HEK293T (cell line): ENCODE measurements around the gene NCMAP.

Experiments used
- CTCF ChIA-PET: fragments of 350-600 bp; formaldehyde crosslinking; extraction: SDS; loops from one replicate; lab custom pipeline; 2021; ENCODE audit warnings: antibody characterized with exemption, inconsistent platforms; lab: Yijun Ruan, JAX
- POLR2A ChIA-PET: fragments of 350-600 bp; formaldehyde crosslinking; extraction: SDS; loops from one replicate; lab custom pipeline; 2020; ENCODE audit warnings: antibody characterized with exemption, inconsistent platforms; lab: Yijun Ruan, JAX
- DNase-seq: peaks from one replicate; pipeline ENCODE4 v3.0.0; 2012; ENCODE audit warnings: mixed read lengths; ENCODE audit errors: extremely low spot score
- ARNT ChIP-seq: fragments of 450-650 bp; IDR thresholded peaks from 2 replicates; pipeline ENCODE4 v1.6.1; 2017; ENCODE audit warnings: mild to moderate bottlenecking
- BHLHE40 ChIP-seq: fragments of 450-650 bp; IDR thresholded peaks from 2 replicates; pipeline ENCODE4 v1.6.1; 2016; ENCODE audit warnings: mild to moderate bottlenecking, moderate library complexity, borderline replicate concordance
- CTBP1 ChIP-seq: fragments of 450-650 bp; IDR thresholded peaks from 2 replicates; pipeline ENCODE4 v1.6.1; 2016; ENCODE audit warnings: borderline replicate concordance
- ELF4 ChIP-seq: fragments of 450-650 bp; IDR thresholded peaks from 2 replicates; pipeline ENCODE4 v1.6.1; 2017; ENCODE audit warnings: antibody characterized with exemption
- FOXA1 ChIP-seq: fragments of 450-650 bp; IDR thresholded peaks from 2 replicates; pipeline ENCODE4 v1.6.1; 2016; ENCODE audit warnings: mild to moderate bottlenecking
- FOXK2 ChIP-seq: fragments of 450-650 bp; IDR thresholded peaks from 2 replicates; pipeline ENCODE4 v1.6.1; 2016; ENCODE audit warnings: mild to moderate bottlenecking
- FOXM1 ChIP-seq: fragments of 450-650 bp; IDR thresholded peaks from 2 replicates; pipeline ENCODE4 v1.6.1; 2017; ENCODE audit warnings: mild to moderate bottlenecking, borderline replicate concordance
- HDGF ChIP-seq: fragments of 450-650 bp; IDR thresholded peaks from 2 replicates; pipeline ENCODE4 v1.6.1; 2017; ENCODE audit warnings: antibody characterized with exemption, borderline replicate concordance
- L3MBTL2 ChIP-seq: fragments of 450-650 bp; conservative IDR thresholded peaks from 2 replicates; pipeline ENCODE4 v1.6.1; 2016; ENCODE audit warnings: mild to moderate bottlenecking
- LEF1 ChIP-seq: fragments of 450-650 bp; IDR thresholded peaks from 2 replicates; pipeline ENCODE4 v1.6.1; 2017; ENCODE audit warnings: mild to moderate bottlenecking, borderline replicate concordance
- NFRKB ChIP-seq: fragments of 450-650 bp; IDR thresholded peaks from 2 replicates; pipeline ENCODE4 v1.6.1; 2016; ENCODE audit warnings: mild to moderate bottlenecking, moderate library complexity
- SP1 ChIP-seq: fragments of 450-650 bp; IDR thresholded peaks from 2 replicates; pipeline ENCODE4 v1.6.1; 2017
- SUZ12 ChIP-seq: fragments of 450-650 bp; IDR thresholded peaks from 2 replicates; pipeline ENCODE4 v1.6.1; 2016; ENCODE audit warnings: mild to moderate bottlenecking
- TARDBP ChIP-seq: fragments of 450-650 bp; IDR thresholded peaks from 2 replicates; pipeline ENCODE4 v1.6.1; 2016
- ZNF384 ChIP-seq: fragments of 450-650 bp; IDR thresholded peaks from 2 replicates; pipeline ENCODE4 v1.6.1; 2016
- TF ChIP-seq, protein P1 (sequence below): fragments of 450-650 bp; IDR thresholded peaks from 2 replicates; pipeline ENCODE4 v1.6.1; 2016

NCMAP gene

DNA sequence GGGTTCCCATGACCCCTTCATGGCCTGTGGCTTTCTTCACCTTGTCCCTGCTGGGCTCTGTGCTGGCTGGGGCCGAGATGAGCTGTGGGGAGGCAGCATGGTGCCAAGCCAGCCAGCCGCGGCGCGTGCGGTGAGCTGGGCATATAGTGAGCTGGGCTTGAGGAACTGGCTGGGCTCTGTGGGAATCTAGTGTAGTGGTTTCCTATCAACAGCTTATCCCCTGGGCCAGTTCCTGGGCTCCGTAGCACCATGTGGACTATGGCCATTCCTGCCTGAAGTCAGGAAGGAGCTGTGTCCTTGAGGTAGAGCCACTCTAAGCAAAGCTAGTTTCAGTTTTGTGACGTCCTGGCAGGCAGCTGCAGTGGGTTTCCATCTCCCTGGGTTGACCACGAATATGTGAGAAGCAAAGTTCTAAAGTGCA lies 1.8 kb downstream of the NCMAP start:
- POLR2A ChIA-PET: interaction anchor here (0.8 kb wide), 1 partner anchor 55 kb away, joined by 3 read pairs; the partner anchor contains the start of gene RCAN3
- TF ChIP-seq HDGF: no peak
- TF ChIP-seq ELF4: no peak
- no peak for TF ChIP-seq SUZ12
- no peak for TF ChIP-seq CTBP1
- TF ChIP-seq FOXA1: no peak
- TF ChIP-seq, protein P1, sequence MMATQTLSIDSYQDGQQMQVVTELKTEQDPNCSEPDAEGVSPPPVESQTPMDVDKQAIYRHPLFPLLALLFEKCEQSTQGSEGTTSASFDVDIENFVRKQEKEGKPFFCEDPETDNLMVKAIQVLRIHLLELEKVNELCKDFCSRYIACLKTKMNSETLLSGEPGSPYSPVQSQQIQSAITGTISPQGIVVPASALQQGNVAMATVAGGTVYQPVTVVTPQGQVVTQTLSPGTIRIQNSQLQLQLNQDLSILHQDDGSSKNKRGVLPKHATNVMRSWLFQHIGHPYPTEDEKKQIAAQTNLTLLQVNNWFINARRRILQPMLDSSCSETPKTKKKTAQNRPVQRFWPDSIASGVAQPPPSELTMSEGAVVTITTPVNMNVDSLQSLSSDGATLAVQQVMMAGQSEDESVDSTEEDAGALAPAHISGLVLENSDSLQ: no peak
- no peak for TF ChIP-seq L3MBTL2
- TF ChIP-seq FOXM1: no peak
- no peak for TF ChIP-seq LEF1
- TF ChIP-seq ARNT: no peak
- TF ChIP-seq NFRKB: no peak
- no peak for TF ChIP-seq SP1
- TF ChIP-seq TARDBP: no peak
- TF ChIP-seq FOXK2: no peak
- TF ChIP-seq ZNF384: no peak
- no peak for TF ChIP-seq BHLHE40

DNA sequence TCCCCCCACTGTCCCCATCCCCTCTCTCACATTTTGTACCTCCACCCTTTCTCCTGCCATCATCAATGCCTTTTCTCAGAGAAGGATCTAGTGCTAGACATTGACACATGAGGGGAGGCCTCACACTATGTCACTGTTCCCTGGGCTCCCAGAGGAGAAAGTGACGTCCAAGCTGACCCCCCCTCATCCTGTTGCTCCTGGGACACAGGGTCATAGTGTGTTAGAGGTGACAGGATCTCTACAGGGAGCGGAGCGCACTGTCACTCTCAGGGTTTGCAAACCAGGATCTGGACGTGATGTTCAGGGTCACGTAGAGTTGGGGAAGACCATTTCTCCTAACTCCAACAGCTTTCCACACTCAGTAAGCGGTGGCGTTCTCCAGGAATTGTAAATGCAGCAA lies 2.6 kb downstream of the NCMAP start:
- no peak for DNase-seq
- POLR2A ChIA-PET: interaction anchor here (0.8 kb wide), 1 partner anchor 56 kb away, joined by 3 read pairs; the partner anchor contains the start of gene RCAN3
- CTCF ChIA-PET: interaction anchor here (0.8 kb wide), 1 partner anchor 29 kb away, joined by 3 read pairs; no protein-coding TSS in a partner anchor

More for the DNA sequence above, 1.8 kb downstream of the NCMAP start:
- CTCF ChIA-PET: interaction anchor here (0.8 kb wide), 1 partner anchor 30 kb away, joined by 3 read pairs; no protein-coding TSS in a partner anchor
- DNase-seq: no peak

DNA sequence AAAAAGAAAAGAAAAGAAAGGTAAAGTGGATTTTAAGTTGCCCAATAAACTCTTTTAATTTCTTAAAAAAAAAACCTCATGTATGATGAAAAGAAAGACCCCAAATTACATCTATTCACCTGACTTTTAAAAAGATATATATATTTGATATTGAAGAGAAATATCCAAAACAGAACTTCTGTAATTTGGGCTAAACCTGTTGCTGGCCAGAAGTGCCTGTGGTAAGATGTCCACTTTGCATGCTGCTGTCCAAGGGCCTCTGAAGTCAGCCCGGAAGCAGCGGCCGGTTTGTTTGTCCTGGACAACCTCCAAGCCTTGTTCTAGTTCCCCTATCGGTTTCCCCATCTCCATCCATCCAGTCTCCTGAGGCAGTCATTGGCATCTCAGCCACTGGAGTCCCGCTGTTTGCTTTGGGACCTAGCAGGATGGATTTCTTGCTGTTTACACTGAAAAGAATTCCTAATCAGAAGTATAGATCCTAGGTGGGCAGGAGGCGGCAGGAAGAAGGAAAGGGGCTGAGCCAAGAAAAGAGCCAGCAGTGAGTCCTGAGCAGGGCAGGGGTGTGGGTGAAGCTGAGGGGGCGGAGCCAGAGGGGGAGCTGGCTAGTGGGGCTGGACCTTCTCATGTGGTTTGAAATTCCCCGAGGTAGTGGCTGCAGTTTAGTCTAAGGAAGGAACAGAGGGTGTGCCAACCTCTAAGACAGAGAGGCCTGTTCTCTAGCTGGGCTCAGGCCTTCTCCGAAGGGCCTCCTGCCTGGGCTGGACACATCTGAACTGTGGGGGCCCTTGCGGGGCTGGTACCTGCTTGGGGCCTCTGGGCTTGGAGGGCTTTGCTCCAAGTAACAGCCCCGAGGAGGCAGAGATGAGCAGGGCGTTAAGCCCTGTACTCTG lies 3.3 kb downstream of the NCMAP start:
- ChIA-PET POLR2A (no interaction called here), CTCF (no interaction called here)
- no peak for DNase-seq
- TF ChIP-seq ZNF384: no peak
- TF ChIP-seq FOXK2: no peak
- no peak for TF ChIP-seq NFRKB
- TF ChIP-seq LEF1: no peak
- no peak for TF ChIP-seq FOXM1
- TF ChIP-seq ARNT: no peak
- TF ChIP-seq CTBP1: no peak
- TF ChIP-seq, protein P1: no peak
- TF ChIP-seq HDGF: no peak
- no peak for TF ChIP-seq BHLHE40
- no peak for TF ChIP-seq TARDBP
- TF ChIP-seq ELF4: no peak
- TF ChIP-seq SUZ12: no peak
- no peak for TF ChIP-seq SP1
- TF ChIP-seq FOXA1: no peak
- TF ChIP-seq L3MBTL2: no peak

More for the DNA sequence above, 2.6 kb downstream of the NCMAP start:
- TF ChIP-seq FOXK2 (no peak), NFRKB (no peak), FOXM1 (no peak), CTBP1 (no peak)

- DNase-seq: no peak
- no peak for TF ChIP-seq SUZ12
- TF ChIP-seq SP1: no peak
- no peak for TF ChIP-seq FOXM1
- TF ChIP-seq TARDBP: no peak
- TF ChIP-seq ELF4: no peak
- no peak for TF ChIP-seq ARNT
- TF ChIP-seq HDGF: no peak
- TF ChIP-seq BHLHE40: no peak
- TF ChIP-seq LEF1: no peak
- TF ChIP-seq, protein P1: no peak
- TF ChIP-seq L3MBTL2: no peak
- TF ChIP-seq CTBP1: no peak
- no peak for TF ChIP-seq FOXA1
- no peak for TF ChIP-seq NFRKB
- no peak for TF ChIP-seq FOXK2
- no peak for TF ChIP-seq ZNF384
- POLR2A ChIA-PET: no interaction called here
- CTCF ChIA-PET: no interaction called here
These were observed 4.5 kb downstream of the NCMAP start for GRCh38 chr1:24560361-24560760.

DNA sequence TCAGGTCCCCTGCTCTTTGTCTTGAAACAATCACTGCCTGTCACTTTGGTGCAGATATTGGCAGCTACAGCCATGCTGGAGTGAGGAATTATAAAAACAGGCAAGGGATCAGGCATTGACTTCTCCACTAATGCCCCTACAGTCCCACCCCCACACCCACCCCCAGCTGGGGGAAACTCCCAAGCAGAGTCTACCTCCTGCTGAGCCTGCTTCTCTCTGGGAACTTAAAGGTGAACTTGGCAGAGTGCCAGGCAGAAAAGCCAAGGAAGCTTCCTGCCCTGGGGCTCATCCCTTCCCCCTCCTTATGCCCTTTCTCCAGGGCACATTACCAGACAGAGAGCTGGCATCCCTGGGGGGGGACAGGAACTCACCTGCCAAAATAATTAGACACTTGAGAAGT lies 6.7 kb downstream of the NCMAP start:
- no peak for DNase-seq
- ChIA-PET CTCF (no interaction called here), POLR2A (interaction anchor here (1.4 kb wide), 1 partner anchor 10 kb away, joined by 3 read pairs; no protein-coding TSS in a partner anchor)
- TF ChIP-seq FOXA1 (no peak), SUZ12 (no peak), HDGF (no peak), BHLHE40 (no peak), CTBP1 (no peak), L3MBTL2 (no peak), FOXM1 (no peak), NFRKB (no peak), TARDBP (no peak)
- TF ChIP-seq, protein P1: no peak
